Measurements from ENCODE around the gene ABHD2.
"Not testable (repeated sequence)": the region's sequence is repeated elsewhere in the genome, so short reads cannot be mapped to it uniquely, and the experiment has no call there.

The ABHD2 gene

GRCh38 chr15:89117790-89118189, 29.5 kb downstream of the ABHD2 start:
- H3K36me3 Mint-ChIP-seq (ENCODE audit: low read depth): peaks cover 59% of the 10 kb centered on the region
- H3K9me3 Mint-ChIP-seq: no peaks in the 10 kb centered on the region
- no peak overlapping the region for H3K27ac Mint-ChIP-seq
- no peak overlapping the region for H3K4me3 Mint-ChIP-seq
- H3K4me1 Mint-ChIP-seq (ENCODE audit: low read depth): peaks cover 18% of the 10 kb centered on the region
- H3K27me3 Mint-ChIP-seq: no peaks in the 10 kb centered on the region

DNA sequence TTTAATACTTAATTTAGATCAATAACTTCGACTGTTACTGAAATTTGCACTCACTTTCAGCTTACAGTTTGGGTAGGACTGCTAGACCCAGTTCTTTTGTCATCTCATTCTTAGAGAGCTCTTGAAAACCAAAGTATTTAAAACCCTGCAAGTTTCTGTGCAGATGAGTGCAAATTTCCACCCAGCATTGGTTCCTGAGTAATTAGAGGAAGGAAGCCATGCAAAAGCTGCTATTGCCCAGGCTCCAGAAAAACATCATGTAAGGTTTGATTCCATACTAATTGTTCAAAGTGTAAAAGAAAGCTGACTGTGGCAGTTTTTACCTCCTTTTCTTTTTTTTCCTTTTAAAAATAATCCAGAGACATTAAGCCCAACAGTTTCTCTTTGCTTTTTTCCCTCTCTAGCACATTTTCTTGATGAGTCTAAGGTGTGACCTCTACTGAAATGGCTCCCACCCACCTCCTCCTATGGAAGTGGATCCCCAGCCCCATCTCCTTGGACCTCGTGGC, 30.3 kb downstream of the ABHD2 start:
- H3K9me3 Mint-ChIP-seq: no peaks in the 10 kb centered on the region
- peaks cover 65% of the 10 kb centered on the region for H3K36me3 Mint-ChIP-seq (ENCODE audit: low read depth)
- no peaks in the 10 kb centered on the region for H3K27me3 Mint-ChIP-seq
- peak overlapping the region; percentile 57 for H3K27ac Mint-ChIP-seq
- H3K4me3 Mint-ChIP-seq: no peak overlapping the region
- peaks cover 18% of the 10 kb centered on the region for H3K4me1 Mint-ChIP-seq (ENCODE audit: low read depth)

DNA sequence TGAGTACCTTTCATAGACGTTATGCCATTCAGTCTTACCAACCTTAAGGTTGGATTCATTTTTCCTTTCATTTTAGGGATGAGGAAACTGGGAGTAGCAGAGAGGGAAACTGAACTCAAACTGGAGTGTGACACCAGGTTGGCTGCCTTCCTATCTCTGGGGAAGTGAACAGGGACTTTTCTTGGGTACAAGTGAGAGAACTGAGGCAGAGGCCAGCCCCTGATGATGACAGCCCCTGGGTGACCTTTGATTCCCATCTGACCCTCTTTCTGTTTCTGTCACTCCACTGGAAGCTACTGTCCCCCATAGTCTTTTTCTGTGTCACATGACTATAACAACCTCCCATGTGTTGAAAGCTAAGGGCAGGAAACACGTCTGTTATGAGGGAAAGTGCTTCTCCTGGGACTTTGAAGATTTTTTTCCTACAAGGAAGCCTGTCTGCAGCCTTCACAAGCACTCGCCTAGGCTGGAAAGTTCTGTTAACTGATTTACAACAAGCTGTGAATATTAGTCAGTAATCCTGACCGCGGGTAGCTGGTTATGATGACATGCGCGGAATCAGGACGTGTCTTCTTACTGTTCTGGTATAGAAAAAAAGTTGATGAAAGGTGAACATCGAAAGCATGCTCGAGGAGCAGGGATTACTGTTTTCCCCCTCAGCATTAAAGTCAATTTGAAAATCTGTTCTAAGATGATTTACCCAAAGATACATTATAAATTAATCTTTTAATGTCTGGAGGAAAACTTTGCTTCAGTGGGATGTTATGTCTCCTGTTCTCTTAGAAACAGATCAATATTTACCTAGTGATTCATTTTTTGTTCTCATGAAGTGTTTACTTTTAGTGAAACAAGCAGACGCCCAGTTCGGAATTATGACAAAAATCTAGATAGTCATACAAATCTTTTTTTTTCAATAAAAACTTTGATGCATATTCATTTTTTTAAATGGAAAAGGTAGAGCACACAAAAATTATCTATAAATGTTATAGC, 31.5 kb downstream of the ABHD2 start:
- H3K27me3 Mint-ChIP-seq: no peaks in the 10 kb centered on the region
- H3K4me1 Mint-ChIP-seq (ENCODE audit: low read depth): peaks cover 18% of the 10 kb centered on the region
- no peak overlapping the region for H3K4me3 Mint-ChIP-seq
- no peaks in the 10 kb centered on the region for H3K9me3 Mint-ChIP-seq
- peaks cover 69% of the 10 kb centered on the region for H3K36me3 Mint-ChIP-seq (ENCODE audit: low read depth)
- no peak overlapping the region for H3K27ac Mint-ChIP-seq

GRCh38 chr15:89120479-89121000, 32.3 kb downstream of the ABHD2 start:
- not testable (repeated sequence) for H3K9me3 Mint-ChIP-seq, H3K27ac Mint-ChIP-seq, H3K27me3 Mint-ChIP-seq, H3K4me3 Mint-ChIP-seq
- Mint-ChIP-seq H3K4me1 (ENCODE audit: low read depth) (peaks cover 18% of the 10 kb centered on the region), H3K36me3 (ENCODE audit: low read depth) (peaks cover 66% of the 10 kb centered on the region)

GRCh38 chr15:89121414-89121813, 33.2 kb downstream of the ABHD2 start:
- H3K4me3 Mint-ChIP-seq: no peak overlapping the region
- H3K27ac Mint-ChIP-seq: no peak overlapping the region
- H3K27me3 Mint-ChIP-seq: no peaks in the 10 kb centered on the region
- peaks cover 24% of the 10 kb centered on the region for H3K4me1 Mint-ChIP-seq (ENCODE audit: low read depth)
- no peaks in the 10 kb centered on the region for H3K9me3 Mint-ChIP-seq
- peaks cover 66% of the 10 kb centered on the region for H3K36me3 Mint-ChIP-seq (ENCODE audit: low read depth)

DNA sequence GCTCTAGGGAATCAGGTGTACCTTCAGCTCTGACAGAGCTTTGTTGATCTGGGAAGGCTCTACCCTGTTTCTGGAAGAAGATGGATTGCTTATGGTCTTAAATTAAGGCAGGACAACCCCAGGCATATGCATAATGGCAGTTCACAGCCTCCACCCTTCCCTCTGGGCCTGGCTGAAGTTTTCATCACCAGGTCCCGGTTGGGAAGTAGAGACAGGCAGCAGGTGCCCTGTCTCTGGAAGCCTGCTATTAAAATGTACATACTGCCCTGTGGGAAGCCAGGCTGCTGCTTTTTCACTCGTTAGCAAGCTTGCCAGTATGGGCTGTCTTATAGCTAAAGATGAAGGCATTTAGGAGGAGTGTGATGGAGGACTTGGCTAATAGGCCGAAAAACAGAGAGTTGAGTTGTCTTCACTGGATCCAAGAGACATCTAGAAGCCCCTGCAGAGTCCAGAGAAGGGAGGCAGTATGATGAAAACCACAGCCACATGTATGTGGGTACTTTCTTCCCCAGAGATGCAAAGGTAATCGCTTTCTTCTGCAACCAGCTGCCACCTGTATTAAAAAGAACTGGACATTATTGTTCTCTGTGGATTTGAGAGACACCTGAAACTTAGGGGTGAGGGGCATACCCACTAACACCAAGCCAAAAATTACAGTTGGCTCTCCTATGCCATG, 34.4 kb downstream of the ABHD2 start:
- peaks cover 63% of the 10 kb centered on the region for H3K36me3 Mint-ChIP-seq (ENCODE audit: low read depth)

DNA sequence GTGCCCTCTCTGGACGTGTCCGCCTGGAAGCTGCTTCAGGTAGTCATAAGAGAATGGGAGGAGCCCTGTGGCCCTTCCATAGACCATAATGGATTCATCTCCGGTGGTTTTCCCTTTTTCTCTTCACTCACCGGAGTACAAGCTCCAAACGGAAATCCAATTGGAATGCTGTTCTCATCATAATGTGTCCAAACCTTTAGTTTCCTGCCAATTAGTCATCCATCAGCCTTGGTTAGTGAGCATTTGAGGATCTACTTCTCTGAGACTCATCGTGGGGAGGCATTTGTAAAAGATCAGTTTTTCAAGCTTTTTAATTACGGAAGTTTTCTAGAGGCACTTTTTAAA, 34.9 kb downstream of the ABHD2 start:
- Mint-ChIP-seq H3K36me3 (ENCODE audit: low read depth) (peaks cover 60% of the 10 kb centered on the region), H3K4me3 (no peak overlapping the region), H3K9me3 (no peaks in the 10 kb centered on the region), H3K4me1 (ENCODE audit: low read depth) (peaks cover 32% of the 10 kb centered on the region), H3K27ac (no peak overlapping the region), H3K27me3 (no peaks in the 10 kb centered on the region)

More for the DNA sequence above, 34.4 kb downstream of the ABHD2 start:
- Mint-ChIP-seq H3K4me3 (no peak overlapping the region), H3K27me3 (no peaks in the 10 kb centered on the region), H3K27ac (no peak overlapping the region), H3K4me1 (ENCODE audit: low read depth) (peaks cover 32% of the 10 kb centered on the region), H3K9me3 (no peaks in the 10 kb centered on the region)

- H3K27ac Mint-ChIP-seq: no peak overlapping the region
- peaks cover 44% of the 10 kb centered on the region for H3K36me3 Mint-ChIP-seq (ENCODE audit: low read depth)
- H3K27me3 Mint-ChIP-seq: no peaks in the 10 kb centered on the region
- no peak overlapping the region for H3K4me3 Mint-ChIP-seq
- H3K9me3 Mint-ChIP-seq: no peaks in the 10 kb centered on the region
- peaks cover 17% of the 10 kb centered on the region for H3K4me1 Mint-ChIP-seq (ENCODE audit: low read depth)
These were observed 37.0 kb downstream of the ABHD2 start for GRCh38 chr15:89125088-89125826.

DNA sequence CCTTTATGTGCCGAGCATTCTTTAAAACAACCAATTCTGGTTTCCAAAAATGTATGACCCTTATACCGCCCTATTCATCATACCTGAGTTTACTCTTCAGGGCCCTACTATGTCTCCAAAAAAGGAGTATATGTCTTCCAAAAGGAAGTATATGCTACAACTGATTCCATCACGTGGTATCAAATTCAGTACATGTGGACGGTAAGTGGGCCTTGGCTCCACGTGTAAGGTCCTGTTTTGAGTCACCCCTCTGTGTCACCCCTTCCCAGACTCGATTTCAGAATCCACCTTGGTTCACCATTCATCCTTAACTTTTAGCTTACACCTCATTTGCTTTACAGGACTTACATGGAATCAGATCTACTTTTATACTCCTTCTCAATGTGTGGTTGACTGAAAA, 37.8 kb downstream of the ABHD2 start:
- no peak overlapping the region for H3K4me3 Mint-ChIP-seq
- H3K4me1 Mint-ChIP-seq (ENCODE audit: low read depth): peaks cover 23% of the 10 kb centered on the region
- H3K27ac Mint-ChIP-seq: no peak overlapping the region
- H3K27me3 Mint-ChIP-seq: no peaks in the 10 kb centered on the region
- H3K36me3 Mint-ChIP-seq (ENCODE audit: low read depth): peaks cover 43% of the 10 kb centered on the region
- no peaks in the 10 kb centered on the region for H3K9me3 Mint-ChIP-seq

GRCh38 chr15:89127054-89127702, 38.9 kb downstream of the ABHD2 start:
- peaks cover 34% of the 10 kb centered on the region for H3K4me1 Mint-ChIP-seq (ENCODE audit: low read depth)
- no peaks in the 10 kb centered on the region for H3K9me3 Mint-ChIP-seq
- H3K36me3 Mint-ChIP-seq (ENCODE audit: low read depth): peaks cover 46% of the 10 kb centered on the region

GRCh38 chr15:89128320-89129122, 40.3 kb downstream of the ABHD2 start:
- peaks cover 47% of the 10 kb centered on the region for H3K4me1 Mint-ChIP-seq (ENCODE audit: low read depth)
- no peaks in the 10 kb centered on the region for H3K9me3 Mint-ChIP-seq
- H3K36me3 Mint-ChIP-seq (ENCODE audit: low read depth): peaks cover 43% of the 10 kb centered on the region
- H3K27me3 Mint-ChIP-seq: no peaks in the 10 kb centered on the region
- no peak overlapping the region for H3K4me3 Mint-ChIP-seq
- H3K27ac Mint-ChIP-seq: no peak overlapping the region

More at GRCh38 chr15:89127054-89127702, 38.9 kb downstream of the ABHD2 start:
- no peak overlapping the region for H3K27ac Mint-ChIP-seq
- no peak overlapping the region for H3K4me3 Mint-ChIP-seq
- H3K27me3 Mint-ChIP-seq: no peaks in the 10 kb centered on the region

DNA sequence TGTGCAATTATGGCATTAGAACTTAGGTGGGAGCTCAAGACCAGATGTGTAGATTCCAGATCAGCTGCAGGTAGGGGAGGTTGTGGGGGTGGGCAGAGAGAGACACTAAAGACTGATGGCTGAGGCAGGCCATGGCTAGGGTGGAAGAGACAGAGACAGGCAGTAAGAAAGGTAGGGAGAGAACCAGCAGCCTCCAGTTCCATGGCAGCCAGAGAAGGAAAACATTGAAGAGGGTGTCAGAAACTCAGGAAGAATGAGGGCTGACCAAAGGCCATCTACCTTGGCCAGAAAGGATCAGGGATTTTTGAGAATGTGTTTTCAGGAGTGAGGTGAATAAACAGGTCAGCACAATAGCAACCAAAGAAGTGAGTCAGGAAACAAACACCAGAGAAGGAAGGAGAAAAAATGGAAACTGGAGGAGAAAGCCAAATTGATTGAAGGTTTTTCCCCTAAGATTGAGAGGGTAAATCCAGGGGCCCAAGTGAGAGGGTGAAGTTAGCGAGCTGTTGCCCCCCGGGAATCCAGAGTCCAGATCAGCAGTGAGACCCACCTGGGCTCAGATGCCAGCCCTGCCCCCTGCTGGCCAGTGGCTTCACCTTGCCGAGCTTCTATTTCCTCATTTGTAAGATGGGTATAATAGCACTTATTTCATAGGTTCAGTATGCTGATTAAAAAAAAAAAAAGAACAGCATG, 41.0 kb downstream of the ABHD2 start:
- no peaks in the 10 kb centered on the region for H3K9me3 Mint-ChIP-seq
- no peak overlapping the region for H3K4me3 Mint-ChIP-seq
- no peaks in the 10 kb centered on the region for H3K27me3 Mint-ChIP-seq
- H3K36me3 Mint-ChIP-seq (ENCODE audit: low read depth): peaks cover 41% of the 10 kb centered on the region
- no peak overlapping the region for H3K27ac Mint-ChIP-seq
- peaks cover 51% of the 10 kb centered on the region for H3K4me1 Mint-ChIP-seq (ENCODE audit: low read depth)

GRCh38 chr15:89129816-89130134, 41.5 kb downstream of the ABHD2 start:
- H3K36me3 Mint-ChIP-seq (ENCODE audit: low read depth): peaks cover 38% of the 10 kb centered on the region
- no peak overlapping the region for H3K27ac Mint-ChIP-seq
- no peaks in the 10 kb centered on the region for H3K27me3 Mint-ChIP-seq
- no peaks in the 10 kb centered on the region for H3K9me3 Mint-ChIP-seq
- no peak overlapping the region for H3K4me3 Mint-ChIP-seq
- peaks cover 52% of the 10 kb centered on the region for H3K4me1 Mint-ChIP-seq (ENCODE audit: low read depth)

Measured in stimulated activated naive CD8-positive, alpha-beta T cell treated with anti-CD3 and anti-CD28 coated beads, Interleukin-15, Interleukin-2, amounts not matched to agents 100 ng/mL and 50 ng/mL, for 24 hours (primary cell).